Loucy (cell line): Measurements from ENCODE around the gene NUAK1.

Experiments
- EZH2phosphoT487 ChIP-seq: fragments of 200-600 bp; IDR thresholded peaks from 2 replicates; pipeline ENCODE4 v1.6.1; 2018; ENCODE audit warnings: antibody characterized with exemption, mild to moderate bottlenecking, moderate library complexity, borderline replicate concordance
- TF ChIP-seq, protein P1 (sequence below): fragments of 200-600 bp; sonication (generic); conservative IDR thresholded peaks from 2 replicates; pipeline ENCODE4 v1.5.1; 2014; ENCODE audit warnings: mild to moderate bottlenecking, antibody characterized with exemption, low read length

DNA sequence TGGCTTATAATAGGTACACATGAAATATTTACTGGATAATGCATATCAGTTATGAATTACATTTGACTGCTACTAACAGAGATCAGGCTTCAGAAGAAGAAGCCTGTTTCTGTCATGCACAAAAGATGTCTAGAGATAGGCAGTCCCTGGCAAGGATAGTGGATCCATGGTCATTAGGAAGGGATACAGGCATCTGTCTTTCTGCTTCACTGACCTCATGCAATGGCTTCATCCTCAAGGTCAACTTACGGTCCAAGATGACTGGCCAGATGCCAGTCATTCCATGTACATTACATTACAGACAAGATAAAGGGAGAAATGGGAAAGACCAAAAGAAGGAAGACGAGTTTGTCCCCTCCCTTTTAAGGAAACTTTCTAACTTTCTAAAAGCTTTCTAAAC lies 94.0 kb downstream of the NUAK1 start:
- TF ChIP-seq EZH2phosphoT487: no peak
- TF ChIP-seq, protein P1, sequence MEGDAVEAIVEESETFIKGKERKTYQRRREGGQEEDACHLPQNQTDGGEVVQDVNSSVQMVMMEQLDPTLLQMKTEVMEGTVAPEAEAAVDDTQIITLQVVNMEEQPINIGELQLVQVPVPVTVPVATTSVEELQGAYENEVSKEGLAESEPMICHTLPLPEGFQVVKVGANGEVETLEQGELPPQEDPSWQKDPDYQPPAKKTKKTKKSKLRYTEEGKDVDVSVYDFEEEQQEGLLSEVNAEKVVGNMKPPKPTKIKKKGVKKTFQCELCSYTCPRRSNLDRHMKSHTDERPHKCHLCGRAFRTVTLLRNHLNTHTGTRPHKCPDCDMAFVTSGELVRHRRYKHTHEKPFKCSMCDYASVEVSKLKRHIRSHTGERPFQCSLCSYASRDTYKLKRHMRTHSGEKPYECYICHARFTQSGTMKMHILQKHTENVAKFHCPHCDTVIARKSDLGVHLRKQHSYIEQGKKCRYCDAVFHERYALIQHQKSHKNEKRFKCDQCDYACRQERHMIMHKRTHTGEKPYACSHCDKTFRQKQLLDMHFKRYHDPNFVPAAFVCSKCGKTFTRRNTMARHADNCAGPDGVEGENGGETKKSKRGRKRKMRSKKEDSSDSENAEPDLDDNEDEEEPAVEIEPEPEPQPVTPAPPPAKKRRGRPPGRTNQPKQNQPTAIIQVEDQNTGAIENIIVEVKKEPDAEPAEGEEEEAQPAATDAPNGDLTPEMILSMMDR: no peak
